ENCODE data around the gene RTN4RL1.

The RTN4RL1 gene

DNA sequence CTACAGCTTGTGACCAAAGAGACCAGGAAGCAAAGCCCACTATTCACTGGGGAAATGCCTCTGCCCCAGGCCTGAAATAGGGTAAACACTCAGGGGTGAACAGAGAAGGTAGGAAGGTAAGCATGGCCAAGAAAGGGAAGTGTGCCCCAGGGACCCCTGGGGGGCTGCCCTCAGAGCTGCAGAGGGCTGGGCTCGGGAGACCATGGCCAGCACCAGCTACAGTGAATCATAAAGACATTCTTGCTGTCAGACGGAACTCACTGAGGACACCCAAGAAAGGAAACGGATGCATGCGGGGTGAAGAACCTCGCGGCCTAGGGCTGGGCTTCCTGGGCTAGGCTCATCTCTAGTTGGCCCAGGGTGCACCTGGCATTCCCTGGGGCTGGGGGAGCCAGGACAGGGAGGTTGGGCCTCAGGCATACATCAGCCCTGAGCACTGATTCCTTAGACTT lies 39.4 kb upstream of the RTN4RL1 start:
- no peak overlapping the region for H3K4me3 ChIP-seq (ENCODE audit: low read length)
- H3K4me1 ChIP-seq (ENCODE audit: control insufficient read depth, insufficient read depth, low read length) = peaks cover 42% of the 10 kb centered on the region
- H3K9me3 ChIP-seq (ENCODE audit: control insufficient read depth, low read length) = no peaks in the 10 kb centered on the region
- no peaks in the 10 kb centered on the region for H3K27me3 ChIP-seq (ENCODE audit: control insufficient read depth, insufficient read depth, low read length)
- peaks cover 9% of the 10 kb centered on the region for H3K36me3 ChIP-seq (ENCODE audit: control insufficient read depth, insufficient read depth, low read length)
- no peak overlapping the region for H3K9ac ChIP-seq (ENCODE audit: low read length)

DNA sequence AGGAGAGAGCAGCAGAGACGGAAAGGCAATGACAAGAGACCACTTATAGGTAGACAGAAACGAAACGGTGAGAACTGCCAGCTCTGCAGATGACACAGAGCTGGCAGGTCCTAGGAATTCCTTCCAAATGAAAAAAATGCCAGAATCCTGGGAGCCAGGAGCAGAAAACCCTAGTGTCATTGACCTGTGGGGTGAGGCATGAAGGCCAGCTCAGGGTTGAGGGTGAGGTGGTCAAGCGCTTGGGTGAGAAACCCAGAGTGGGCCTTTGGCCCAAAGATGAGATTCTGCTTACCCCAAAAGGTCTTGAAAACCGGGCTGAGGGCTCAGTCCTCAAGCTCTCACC lies 39.0 kb upstream of the RTN4RL1 start:
- no peak overlapping the region for H3K9ac ChIP-seq (ENCODE audit: low read length)
- H3K4me1 ChIP-seq (ENCODE audit: control insufficient read depth, insufficient read depth, low read length) = peaks cover 43% of the 10 kb centered on the region
- H3K36me3 ChIP-seq (ENCODE audit: control insufficient read depth, insufficient read depth, low read length) = peaks cover 9% of the 10 kb centered on the region

DNA sequence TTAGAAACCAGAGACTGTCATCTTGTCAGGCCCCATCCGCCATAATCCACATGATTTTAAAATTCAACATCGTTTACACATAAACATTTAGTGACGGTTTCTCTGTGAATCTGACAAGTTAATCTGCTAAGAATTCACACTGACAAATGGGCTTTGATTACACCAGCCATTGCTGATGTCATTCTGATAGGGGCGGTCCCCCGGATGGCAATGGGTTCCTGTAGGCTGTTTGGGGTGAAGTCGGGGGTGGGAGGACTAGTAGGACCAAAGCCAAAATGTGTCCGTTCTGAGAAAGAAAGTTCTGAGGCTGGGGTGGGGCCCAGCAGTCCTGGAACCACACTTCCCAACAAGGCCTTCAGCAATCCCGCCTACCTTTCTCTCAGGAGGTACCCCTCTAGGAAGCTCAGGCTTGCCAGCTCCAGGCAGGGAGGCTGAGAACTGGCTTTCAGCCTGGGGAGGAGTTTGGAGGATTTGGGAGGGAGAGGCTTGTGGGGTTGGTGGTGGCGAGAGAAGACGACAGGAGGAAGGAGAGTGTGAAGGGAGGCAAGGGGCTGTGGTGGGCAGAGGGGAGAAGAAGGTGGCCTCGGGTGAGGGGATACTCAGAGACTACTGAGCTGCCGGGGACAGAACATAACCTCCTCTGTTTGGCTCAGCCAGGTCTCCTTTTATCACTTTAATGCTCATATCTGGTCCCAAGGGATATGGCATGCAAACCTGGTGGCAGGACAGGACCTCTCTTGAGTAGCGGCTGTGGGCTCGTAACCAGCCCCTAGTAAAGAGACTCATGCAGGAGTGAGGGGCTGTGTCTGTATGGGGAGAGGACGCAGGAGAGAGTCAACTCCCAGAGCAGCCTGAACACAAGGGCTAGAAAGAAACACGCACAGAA lies 38.4 kb upstream of the RTN4RL1 start:
- no peak overlapping the region for H3K4me3 ChIP-seq (ENCODE audit: low read length)
- H3K9ac ChIP-seq (ENCODE audit: low read length) = no peak overlapping the region
- H3K36me3 ChIP-seq (ENCODE audit: control insufficient read depth, insufficient read depth, low read length) = peaks cover 9% of the 10 kb centered on the region
- peaks cover 49% of the 10 kb centered on the region for H3K4me1 ChIP-seq (ENCODE audit: control insufficient read depth, insufficient read depth, low read length)
- H3K27me3 ChIP-seq (ENCODE audit: control insufficient read depth, insufficient read depth, low read length) = peaks cover 7% of the 10 kb centered on the region
- no peaks in the 10 kb centered on the region for H3K9me3 ChIP-seq (ENCODE audit: control insufficient read depth, low read length)

More for the DNA sequence above, 39.0 kb upstream of the RTN4RL1 start:
- Histone ChIP-seq H3K4me3 (ENCODE audit: low read length) (no peak overlapping the region), H3K9me3 (ENCODE audit: control insufficient read depth, low read length) (no peaks in the 10 kb centered on the region), H3K27me3 (ENCODE audit: control insufficient read depth, insufficient read depth, low read length) (peaks cover 2% of the 10 kb centered on the region)

DNA sequence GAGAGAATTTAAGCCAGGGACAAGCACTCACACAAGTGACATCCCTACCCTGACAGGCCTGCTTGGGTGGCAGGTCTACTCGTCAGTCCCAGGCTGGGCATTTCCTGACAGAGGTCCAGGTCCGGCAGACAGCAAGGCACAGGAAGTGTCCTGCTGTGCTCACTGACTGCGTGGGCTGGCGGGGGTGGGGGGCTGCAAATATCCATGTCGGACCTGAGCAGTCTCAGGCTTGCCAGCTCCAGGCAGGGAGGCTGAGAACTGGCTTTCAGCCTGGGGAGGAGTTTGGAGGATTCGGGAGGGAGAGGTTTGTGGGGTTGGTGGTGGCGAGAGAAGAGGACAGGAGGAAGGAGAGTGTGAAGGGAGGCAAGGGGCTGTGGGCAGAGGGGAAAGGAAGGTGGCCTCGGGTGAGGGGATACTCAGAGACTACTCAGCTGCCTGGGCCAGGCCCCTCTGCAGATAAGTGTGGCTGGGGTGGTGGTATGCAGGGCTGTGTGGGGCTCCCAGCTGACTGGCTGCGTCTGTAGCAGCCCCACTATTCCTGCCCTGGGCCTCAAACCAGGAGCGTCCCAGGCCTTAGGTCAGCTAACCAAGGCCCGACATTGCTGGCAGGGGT lies 37.5 kb upstream of the RTN4RL1 start:
- peaks cover 9% of the 10 kb centered on the region for H3K36me3 ChIP-seq (ENCODE audit: control insufficient read depth, insufficient read depth, low read length)
- peaks cover 53% of the 10 kb centered on the region for H3K4me1 ChIP-seq (ENCODE audit: control insufficient read depth, insufficient read depth, low read length)
- H3K9ac ChIP-seq (ENCODE audit: low read length) = peak overlapping the region; percentile 35
- no peak overlapping the region for H3K4me3 ChIP-seq (ENCODE audit: low read length)
- no peaks in the 10 kb centered on the region for H3K9me3 ChIP-seq (ENCODE audit: control insufficient read depth, low read length)
- H3K27me3 ChIP-seq (ENCODE audit: control insufficient read depth, insufficient read depth, low read length) = peaks cover 15% of the 10 kb centered on the region

DNA sequence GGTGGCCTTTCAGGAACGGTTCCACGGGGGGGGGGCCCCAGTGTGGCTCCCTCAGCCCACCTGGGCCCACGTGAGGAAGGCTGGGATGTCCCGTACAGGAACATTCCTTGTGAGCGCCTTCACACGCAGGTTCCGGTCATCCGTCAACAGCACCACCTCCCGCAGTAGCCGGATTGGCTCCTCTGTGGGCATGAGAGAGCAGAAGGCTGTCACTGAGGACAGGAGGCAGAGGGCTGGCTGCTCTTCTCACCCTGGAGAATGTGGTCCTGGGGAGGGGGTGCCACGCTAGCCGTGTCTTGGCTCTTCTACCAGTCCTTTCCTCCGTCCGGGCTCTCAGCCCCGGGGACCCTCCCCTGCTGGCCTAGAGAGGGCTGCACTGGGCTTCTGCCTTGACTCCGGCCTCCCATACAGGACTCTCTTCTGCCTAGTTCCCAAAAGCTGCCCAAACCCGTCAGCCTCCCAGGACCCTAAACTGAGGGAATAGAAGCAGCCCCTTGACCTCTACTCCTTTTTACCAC lies 36.4 kb upstream of the RTN4RL1 start:
- Histone ChIP-seq H3K4me3 (ENCODE audit: low read length) (no peak overlapping the region), H3K9ac (ENCODE audit: low read length) (peak overlapping the region; percentile 26), H3K4me1 (ENCODE audit: control insufficient read depth, insufficient read depth, low read length) (peaks cover 46% of the 10 kb centered on the region), H3K27me3 (ENCODE audit: control insufficient read depth, insufficient read depth, low read length) (peaks cover 25% of the 10 kb centered on the region), H3K9me3 (ENCODE audit: control insufficient read depth, low read length) (no peaks in the 10 kb centered on the region), H3K36me3 (ENCODE audit: control insufficient read depth, insufficient read depth, low read length) (peaks cover 9% of the 10 kb centered on the region)

DNA sequence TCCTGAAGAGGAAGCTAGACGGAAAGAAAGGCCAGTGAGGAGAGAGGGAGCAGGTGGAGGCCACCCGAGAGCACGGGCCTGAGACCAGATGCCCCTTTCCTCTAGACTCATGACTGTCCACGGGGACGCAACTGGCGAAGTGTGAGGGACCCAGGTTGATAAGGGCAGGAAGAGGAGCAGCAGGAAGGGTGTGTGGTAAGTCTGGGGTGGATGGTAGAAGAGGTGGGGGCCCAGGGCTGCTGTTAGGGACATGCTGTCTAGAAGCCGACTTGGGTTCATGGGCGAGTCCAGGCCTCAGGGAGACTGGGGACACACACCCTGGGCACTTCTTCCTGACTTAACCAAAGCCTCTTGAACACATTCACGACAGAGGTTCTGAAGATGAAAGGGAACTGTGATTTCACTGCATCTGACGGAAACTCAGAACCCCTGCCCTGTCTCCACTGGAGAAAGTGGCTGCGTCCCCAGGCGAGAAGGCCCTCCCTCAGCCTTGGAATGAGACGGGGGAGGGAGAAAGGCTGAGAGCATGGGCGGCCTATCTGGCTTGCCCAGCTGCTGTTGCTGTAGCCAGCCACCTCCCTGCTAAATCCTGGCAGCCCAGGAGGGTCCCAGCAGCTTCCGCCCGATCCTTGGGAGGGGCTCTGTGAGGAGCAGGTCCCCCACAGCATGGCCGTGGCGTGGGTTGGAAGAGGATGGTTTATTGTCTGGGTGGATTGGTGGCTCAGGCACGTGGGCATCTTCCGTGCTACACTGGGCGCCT lies 35.7 kb upstream of the RTN4RL1 start:
- Histone ChIP-seq H3K36me3 (ENCODE audit: control insufficient read depth, insufficient read depth, low read length) (peaks cover 9% of the 10 kb centered on the region), H3K4me1 (ENCODE audit: control insufficient read depth, insufficient read depth, low read length) (peaks cover 49% of the 10 kb centered on the region), H3K9ac (ENCODE audit: low read length) (peak overlapping the region; percentile 53), H3K9me3 (ENCODE audit: control insufficient read depth, low read length) (no peaks in the 10 kb centered on the region), H3K4me3 (ENCODE audit: low read length) (no peak overlapping the region), H3K27me3 (ENCODE audit: control insufficient read depth, insufficient read depth, low read length) (peaks cover 31% of the 10 kb centered on the region)

DNA sequence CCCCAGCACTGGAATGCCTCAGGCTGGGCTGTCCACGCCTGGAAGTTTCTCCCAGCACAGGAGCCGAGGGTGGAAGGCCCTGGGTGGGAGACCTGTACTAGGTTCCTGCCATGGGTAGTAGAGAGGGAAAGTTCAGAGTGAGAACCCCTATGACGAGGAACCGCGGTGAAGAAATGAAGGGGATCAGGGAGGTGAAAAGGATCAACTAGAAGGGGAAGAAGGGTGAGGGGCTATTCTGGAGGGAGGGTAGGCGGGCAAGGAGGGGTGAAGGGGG lies 35.2 kb upstream of the RTN4RL1 start:
- peaks cover 9% of the 10 kb centered on the region for H3K36me3 ChIP-seq (ENCODE audit: control insufficient read depth, insufficient read depth, low read length)
- H3K9ac ChIP-seq (ENCODE audit: low read length) = peak overlapping the region; percentile 53
- peaks cover 50% of the 10 kb centered on the region for H3K4me1 ChIP-seq (ENCODE audit: control insufficient read depth, insufficient read depth, low read length)
- peaks cover 34% of the 10 kb centered on the region for H3K27me3 ChIP-seq (ENCODE audit: control insufficient read depth, insufficient read depth, low read length)
- H3K9me3 ChIP-seq (ENCODE audit: control insufficient read depth, low read length) = no peaks in the 10 kb centered on the region
- no peak overlapping the region for H3K4me3 ChIP-seq (ENCODE audit: low read length)

DNA sequence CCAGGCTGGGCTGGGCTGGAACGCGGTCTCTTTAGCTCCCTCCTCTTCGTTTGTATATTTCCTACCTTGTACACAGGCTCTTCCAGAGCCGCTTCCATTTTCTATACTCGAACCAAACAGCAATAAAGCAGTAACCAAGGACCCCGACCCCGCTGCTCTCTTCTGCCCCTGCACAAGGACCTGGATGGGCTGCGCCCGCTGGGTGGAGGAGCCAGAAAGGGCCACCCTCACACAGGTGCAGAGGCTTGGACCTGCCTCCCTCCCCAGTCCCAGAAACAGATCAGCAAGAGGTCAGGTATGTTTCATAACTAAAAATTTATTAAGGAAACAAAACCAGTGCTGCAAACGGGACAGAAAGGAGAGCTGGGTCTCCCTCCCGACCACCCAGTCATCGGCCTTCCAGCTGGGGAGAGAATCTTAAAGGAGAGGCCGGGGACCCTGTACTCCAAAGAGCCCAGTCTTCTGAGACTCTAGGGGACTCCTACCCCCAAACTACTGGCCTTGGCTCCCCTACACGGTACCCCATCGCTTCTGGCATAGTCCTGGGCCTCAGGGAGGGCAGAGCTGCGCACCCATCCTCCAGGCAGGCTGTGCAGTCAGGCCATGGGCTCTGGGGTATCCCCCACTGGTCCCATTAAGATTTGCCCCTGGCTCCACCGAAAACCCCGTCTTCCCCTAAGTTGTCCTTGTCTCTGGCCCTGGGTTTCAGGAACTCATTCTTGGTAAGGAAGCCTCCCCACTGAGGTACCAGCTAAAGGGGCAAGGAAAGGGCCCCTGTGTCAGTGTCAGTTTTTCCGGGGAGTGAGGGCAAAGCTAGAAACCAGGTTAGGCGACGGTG lies 34.6 kb upstream of the RTN4RL1 start:
- Histone ChIP-seq H3K9ac (ENCODE audit: low read length) (peak overlapping the region; percentile 53), H3K36me3 (ENCODE audit: control insufficient read depth, insufficient read depth, low read length) (peaks cover 9% of the 10 kb centered on the region), H3K4me1 (ENCODE audit: control insufficient read depth, insufficient read depth, low read length) (peaks cover 53% of the 10 kb centered on the region), H3K4me3 (ENCODE audit: low read length) (no peak overlapping the region), H3K27me3 (ENCODE audit: control insufficient read depth, insufficient read depth, low read length) (peaks cover 40% of the 10 kb centered on the region), H3K9me3 (ENCODE audit: control insufficient read depth, low read length) (no peaks in the 10 kb centered on the region)

DNA sequence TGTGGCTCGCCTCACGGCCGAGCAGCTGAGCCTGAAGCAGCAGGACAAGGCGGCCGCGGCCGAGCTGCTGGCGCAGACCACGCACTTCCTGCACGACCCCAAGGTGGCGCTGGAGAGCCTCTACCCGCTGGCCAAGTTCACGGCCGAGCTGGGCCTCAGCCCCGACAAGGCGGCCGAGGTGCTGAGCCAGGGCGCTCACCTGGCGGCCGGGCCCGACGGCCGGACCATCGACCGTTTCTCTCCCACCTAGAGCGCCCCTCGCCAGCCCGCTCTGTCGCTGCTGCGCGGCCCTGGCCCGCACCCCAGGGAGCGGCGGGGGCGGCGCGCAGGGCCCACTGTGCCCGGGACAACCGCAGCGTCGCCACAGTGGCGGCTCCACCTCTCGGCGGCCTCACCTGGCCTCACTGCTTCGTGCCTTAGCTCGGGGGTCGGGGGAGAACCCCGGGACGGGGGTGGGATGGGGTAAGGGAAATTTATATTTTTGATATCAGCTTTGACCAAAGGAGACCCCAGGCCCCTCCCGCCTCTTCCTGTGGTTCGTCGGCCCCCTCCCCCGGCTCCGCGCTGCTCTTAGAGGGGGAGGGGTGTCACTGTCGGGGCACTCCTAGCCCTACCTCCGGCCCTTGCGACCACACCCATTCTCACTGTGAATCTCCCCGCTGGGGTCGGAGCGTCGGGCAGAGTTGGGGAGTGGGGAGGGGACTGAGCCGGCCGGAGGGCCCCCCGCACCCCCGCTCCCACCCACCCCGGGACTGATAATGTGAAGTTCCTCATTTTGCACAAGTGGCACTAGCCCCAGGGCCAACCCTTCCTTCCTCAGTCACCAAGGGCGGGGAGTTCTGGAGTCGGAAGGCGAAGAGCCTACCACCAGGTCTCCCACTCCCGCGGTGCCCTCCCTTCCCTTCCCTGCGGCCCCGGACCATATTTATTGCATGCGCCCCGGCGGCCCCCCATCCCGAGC lies 33.7 kb upstream of the RTN4RL1 start:
- H3K9me3 ChIP-seq (ENCODE audit: control insufficient read depth, low read length) = no peaks in the 10 kb centered on the region
- H3K4me1 ChIP-seq (ENCODE audit: control insufficient read depth, insufficient read depth, low read length) = peaks cover 62% of the 10 kb centered on the region
- no peak overlapping the region for H3K4me3 ChIP-seq (ENCODE audit: low read length)
- peaks cover 9% of the 10 kb centered on the region for H3K36me3 ChIP-seq (ENCODE audit: control insufficient read depth, insufficient read depth, low read length)
- peaks cover 49% of the 10 kb centered on the region for H3K27me3 ChIP-seq (ENCODE audit: control insufficient read depth, insufficient read depth, low read length)
- H3K9ac ChIP-seq (ENCODE audit: low read length) = peak overlapping the region; percentile 53

DNA sequence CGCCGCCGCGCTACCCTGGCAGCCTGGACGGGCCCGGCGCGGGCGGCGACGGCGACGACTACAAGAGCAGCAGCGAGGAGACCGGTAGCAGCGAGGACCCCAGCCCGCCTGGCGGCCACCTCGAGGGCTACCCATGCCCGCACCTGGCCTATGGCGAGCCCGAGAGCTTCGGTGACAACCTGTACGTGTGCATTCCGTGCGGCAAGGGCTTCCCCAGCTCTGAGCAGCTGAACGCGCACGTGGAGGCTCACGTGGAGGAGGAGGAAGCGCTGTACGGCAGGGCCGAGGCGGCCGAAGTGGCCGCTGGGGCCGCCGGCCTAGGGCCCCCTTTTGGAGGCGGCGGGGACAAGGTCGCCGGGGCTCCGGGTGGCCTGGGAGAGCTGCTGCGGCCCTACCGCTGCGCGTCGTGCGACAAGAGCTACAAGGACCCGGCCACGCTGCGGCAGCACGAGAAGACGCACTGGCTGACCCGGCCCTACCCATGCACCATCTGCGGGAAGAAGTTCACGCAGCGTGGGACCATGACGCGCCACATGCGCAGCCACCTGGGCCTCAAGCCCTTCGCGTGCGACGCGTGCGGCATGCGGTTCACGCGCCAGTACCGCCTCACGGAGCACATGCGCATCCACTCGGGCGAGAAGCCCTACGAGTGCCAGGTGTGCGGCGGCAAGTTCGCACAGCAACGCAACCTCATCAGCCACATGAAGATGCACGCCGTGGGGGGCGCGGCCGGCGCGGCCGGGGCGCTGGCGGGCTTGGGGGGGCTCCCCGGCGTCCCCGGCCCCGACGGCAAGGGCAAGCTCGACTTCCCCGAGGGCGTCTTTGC lies 32.8 kb upstream of the RTN4RL1 start:
- Histone ChIP-seq H3K27me3 (ENCODE audit: control insufficient read depth, insufficient read depth, low read length) (peaks cover 58% of the 10 kb centered on the region), H3K4me1 (ENCODE audit: control insufficient read depth, insufficient read depth, low read length) (peaks cover 68% of the 10 kb centered on the region), H3K36me3 (ENCODE audit: control insufficient read depth, insufficient read depth, low read length) (peaks cover 9% of the 10 kb centered on the region), H3K9ac (ENCODE audit: low read length) (peak overlapping the region; percentile 34), H3K4me3 (ENCODE audit: low read length) (no peak overlapping the region), H3K9me3 (ENCODE audit: control insufficient read depth, low read length) (no peaks in the 10 kb centered on the region)

Measured in mucosa of stomach (tissue), 1 donor.